A673 (cell line): ENCODE data around the gene UBASH3B.

Experiments used
- EZH2 ChIP-seq: fragments of 200-600 bp; sonication (generic); IDR thresholded peaks from 2 replicates; pipeline ENCODE4 v1.6.1; 2017; ENCODE audit warnings: borderline replicate concordance, low read depth, mild to moderate bottlenecking, mixed read lengths, antibody characterized with exemption, low read length; ENCODE audit not compliant: poor library complexity, severe bottlenecking
- TF ChIP-seq, protein P1 (sequence below): fragments of 300-800, 200-600 bp; sonication (generic); conservative IDR thresholded peaks from 2 replicates; pipeline ENCODE4 v1.5.1; 2017; ENCODE audit warnings: low read depth, mild to moderate bottlenecking, antibody characterized with exemption, low read length, moderate library complexity, mixed read lengths

DNA sequence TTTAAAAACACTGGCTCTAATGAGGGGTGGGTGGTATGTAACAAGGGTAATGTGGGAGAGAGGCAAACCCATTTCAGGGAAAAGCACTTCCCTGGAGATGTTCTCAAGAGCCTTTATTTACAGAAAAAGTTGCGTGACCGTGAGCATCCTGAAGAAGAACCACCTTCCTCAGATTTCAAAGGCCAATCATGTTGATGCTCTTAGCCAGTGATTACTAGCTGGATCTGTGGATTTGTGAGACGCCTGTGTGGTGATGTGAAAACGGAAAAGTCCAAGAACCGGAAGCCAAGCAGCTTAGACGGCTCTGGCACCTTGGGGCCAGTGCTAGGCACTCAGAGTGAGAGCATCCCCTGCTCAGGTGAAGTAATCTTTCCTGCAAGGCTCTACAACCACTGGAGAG lies 12.6 kb upstream of the UBASH3B start:
- TF ChIP-seq, protein P1, sequence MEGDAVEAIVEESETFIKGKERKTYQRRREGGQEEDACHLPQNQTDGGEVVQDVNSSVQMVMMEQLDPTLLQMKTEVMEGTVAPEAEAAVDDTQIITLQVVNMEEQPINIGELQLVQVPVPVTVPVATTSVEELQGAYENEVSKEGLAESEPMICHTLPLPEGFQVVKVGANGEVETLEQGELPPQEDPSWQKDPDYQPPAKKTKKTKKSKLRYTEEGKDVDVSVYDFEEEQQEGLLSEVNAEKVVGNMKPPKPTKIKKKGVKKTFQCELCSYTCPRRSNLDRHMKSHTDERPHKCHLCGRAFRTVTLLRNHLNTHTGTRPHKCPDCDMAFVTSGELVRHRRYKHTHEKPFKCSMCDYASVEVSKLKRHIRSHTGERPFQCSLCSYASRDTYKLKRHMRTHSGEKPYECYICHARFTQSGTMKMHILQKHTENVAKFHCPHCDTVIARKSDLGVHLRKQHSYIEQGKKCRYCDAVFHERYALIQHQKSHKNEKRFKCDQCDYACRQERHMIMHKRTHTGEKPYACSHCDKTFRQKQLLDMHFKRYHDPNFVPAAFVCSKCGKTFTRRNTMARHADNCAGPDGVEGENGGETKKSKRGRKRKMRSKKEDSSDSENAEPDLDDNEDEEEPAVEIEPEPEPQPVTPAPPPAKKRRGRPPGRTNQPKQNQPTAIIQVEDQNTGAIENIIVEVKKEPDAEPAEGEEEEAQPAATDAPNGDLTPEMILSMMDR, result no peak
- TF ChIP-seq EZH2, result no peak
